GM12873 (cell line): Measurements from ENCODE around the gene LRRC8C.

Experiments
- CTCF ChIP-seq: IDR thresholded peaks from 2 replicates; pipeline ENCODE4 v1.5.1; 2012; ENCODE audit warnings: low read depth, mild to moderate bottlenecking, moderate library complexity, low read length, control low read depth; ENCODE audit not compliant: insufficient read depth; ENCODE audit errors: missing control alignments

LRRC8C gene

DNA sequence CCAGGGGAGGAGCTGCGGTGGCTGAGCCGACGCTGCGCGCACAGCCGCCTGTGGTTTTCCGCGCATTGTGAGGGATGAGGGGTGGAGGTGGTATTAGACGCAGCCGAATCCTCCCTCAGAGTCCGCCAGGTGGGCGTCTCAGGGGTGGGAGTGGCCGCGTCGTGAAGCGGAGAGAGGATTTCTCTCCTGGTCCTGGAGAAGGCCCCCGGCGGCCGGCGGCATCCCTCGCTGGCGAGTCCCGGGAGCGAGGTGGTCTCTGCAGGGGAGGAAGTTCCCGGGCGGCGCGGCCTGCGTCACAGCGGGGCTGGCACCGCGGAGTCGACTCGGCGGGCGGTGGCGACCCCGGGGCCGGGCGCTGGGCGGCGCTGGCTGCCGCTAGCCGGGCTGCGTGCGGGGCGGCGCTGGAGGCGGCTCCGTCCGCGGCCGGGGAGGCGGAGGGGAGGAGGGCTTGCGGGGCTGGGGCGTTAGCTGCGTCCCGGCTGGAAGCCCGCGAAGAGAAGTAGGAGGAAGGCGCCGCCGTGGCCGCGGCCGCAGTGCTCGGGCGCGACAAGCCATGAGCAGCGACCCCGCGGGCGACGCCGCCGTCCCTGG, at the start of gene LRRC8C:
TSS of gene LRRC8C (plus strand) at position 464 of the 591 bp plus-strand sequence. CDS start 53,354 bp downstream, outside the sequence.
- TF ChIP-seq CTCF: peak; percentile 54

DNA sequence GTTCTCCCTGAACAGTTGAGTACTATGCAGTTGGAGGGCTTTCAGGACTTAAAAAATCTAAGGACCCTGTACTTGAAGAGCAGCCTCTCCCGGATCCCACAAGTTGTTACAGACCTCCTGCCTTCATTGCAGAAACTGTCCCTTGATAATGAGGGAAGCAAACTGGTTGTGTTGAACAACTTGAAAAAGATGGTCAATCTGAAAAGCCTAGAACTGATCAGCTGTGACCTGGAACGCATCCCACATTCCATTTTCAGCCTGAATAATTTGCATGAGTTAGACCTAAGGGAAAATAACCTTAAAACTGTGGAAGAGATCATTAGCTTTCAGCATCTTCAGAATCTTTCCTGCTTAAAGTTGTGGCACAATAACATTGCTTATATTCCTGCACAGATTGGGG, 48.7 kb upstream of the LRRC8C start:
- no peak for TF ChIP-seq CTCF

- no peak for TF ChIP-seq CTCF
Observed at GRCh38 chr1:89584781-89585180, 48.1 kb upstream of the LRRC8C start.

DNA sequence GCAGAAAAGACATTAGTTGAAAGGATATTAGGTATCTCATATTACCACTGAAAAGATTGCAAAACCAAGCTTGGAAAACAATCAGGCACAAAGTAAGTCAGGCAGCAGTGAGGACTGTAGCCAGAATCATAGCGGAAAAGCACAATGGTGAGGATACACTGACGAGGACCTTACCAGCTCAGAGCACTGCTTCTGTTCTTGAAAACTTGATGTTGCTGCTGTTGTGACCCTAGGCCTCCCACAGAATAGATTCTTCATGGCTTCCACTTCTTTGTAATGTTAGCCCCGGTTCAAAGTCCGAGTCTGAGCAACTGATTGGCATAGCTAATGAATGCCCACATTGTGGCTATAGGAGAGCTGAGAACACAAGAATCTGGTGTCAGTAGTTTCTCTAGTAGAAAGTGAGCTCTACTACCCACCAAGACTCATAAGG, 45.2 kb upstream of the LRRC8C start:
- no peak for TF ChIP-seq CTCF

DNA sequence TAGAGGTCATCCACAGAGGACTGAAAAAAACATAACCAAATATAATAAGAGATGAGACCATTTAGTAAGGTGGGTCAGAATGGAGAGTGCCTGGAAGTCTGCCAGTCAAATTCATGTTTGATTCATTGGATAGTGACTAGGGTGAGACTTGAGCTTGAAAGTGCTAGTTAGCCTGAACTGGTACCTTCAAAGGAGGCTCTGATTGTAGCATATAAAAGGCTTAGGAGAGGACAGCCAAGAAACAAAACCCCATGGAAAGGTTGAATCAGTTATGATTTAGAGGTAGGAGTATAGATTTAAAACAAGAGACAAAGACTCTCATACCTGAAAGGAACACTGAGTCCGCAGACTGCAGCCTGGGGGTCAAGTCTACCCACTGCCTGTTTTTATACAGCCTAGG, 44.4 kb upstream of the LRRC8C start:
- TF ChIP-seq CTCF: no peak

GRCh38 chr1:89589515-89589914, 43.4 kb upstream of the LRRC8C start:
- no peak for TF ChIP-seq CTCF

GRCh38 chr1:89590341-89591080, 42.4 kb upstream of the LRRC8C start:
- TF ChIP-seq CTCF: no peak
